Neural progenitor cell (in vitro differentiated cells): Measurements from ENCODE around the gene ABCG4. TPM values are rescaled to one million over a fixed set of nuclear protein-coding genes. Genes with fewer than 3 reads are reported as not detected.

Experiments
- DNase-seq: peaks from one replicate; pipeline ENCODE4 v3.0.0-alpha.2; 2016; ENCODE audit warnings: low spot score
- H2AFZ ChIP-seq: fragments of 200-600 bp; sonication (generic); replicated peaks from 2 replicates; pipeline ENCODE4 v1.6.1; 2016; ENCODE audit warnings: antibody characterized with exemption
- H3F3A ChIP-seq: fragments of 200-600 bp; sonication (generic); 2 replicates; pipeline ENCODE4 v1.6.1; 2016; ENCODE audit warnings: antibody characterized with exemption, low read depth
- H3K27ac ChIP-seq: fragments of 200-600 bp; sonication (generic); 2 replicates; pipeline ENCODE4 v1.5.1; 2016; ENCODE audit warnings: mild to moderate bottlenecking
- H3K27me3 ChIP-seq: fragments of 200-600 bp; sonication (generic); 2 replicates; pipeline ENCODE4 v1.6.1; 2016; ENCODE audit warnings: mild to moderate bottlenecking, moderate library complexity
- H3K36me3 ChIP-seq: fragments of 200-600 bp; sonication (generic); 2 replicates; pipeline ENCODE4 v1.5.1; 2016
- H3K4me1 ChIP-seq: fragments of 200-600 bp; sonication (generic); 2 replicates; pipeline ENCODE4 v1.6.1; 2016; ENCODE audit warnings: mixed run types
- H3K4me2 ChIP-seq: fragments of 200-600 bp; sonication (generic); 2 replicates; pipeline ENCODE4 v1.6.1; 2016
- H3K4me3 ChIP-seq: fragments of 200-600 bp; sonication (generic); 2 replicates; pipeline ENCODE4 v1.5.1; 2016
- H3K79me2 ChIP-seq: fragments of 200-600 bp; sonication (generic); 2 replicates; pipeline ENCODE4 v1.6.1; 2016; ENCODE audit warnings: low read depth
- H3K9ac ChIP-seq: fragments of 200-600 bp; sonication (generic); 2 replicates; pipeline ENCODE4 v1.6.1; 2016
- H3K9me3 ChIP-seq: fragments of 200-600 bp; sonication (generic); 2 replicates; pipeline ENCODE4 v1.5.1; 2016; ENCODE audit warnings: low read depth
- H4K20me1 ChIP-seq: fragments of 200-600 bp; sonication (generic); 2 replicates; pipeline ENCODE4 v1.6.1; 2016; ENCODE audit warnings: low read depth
- H3K27ac Mint-ChIP-seq: 3 replicates; pipeline ENCODE4 v1.8.0; 2021; ENCODE audit warnings: mixed read lengths
- H3K27me3 Mint-ChIP-seq: 2 replicates; pipeline ENCODE4 v1.8.0; 2022; ENCODE audit warnings: low read depth, mild to moderate bottlenecking, inconsistent platforms, moderate library complexity, mixed read lengths; ENCODE audit not compliant: insufficient read depth
- H3K36me3 Mint-ChIP-seq: 3 replicates; pipeline ENCODE4 v1.8.0; 2021; ENCODE audit warnings: mixed read lengths
- H3K4me1 Mint-ChIP-seq: 3 replicates; pipeline ENCODE4 v1.8.0; 2021; ENCODE audit warnings: mixed read lengths
- H3K4me3 Mint-ChIP-seq: 3 replicates; pipeline ENCODE4 v1.8.0; 2021; ENCODE audit warnings: mild to moderate bottlenecking, moderate library complexity, mixed read lengths
- H3K9me3 Mint-ChIP-seq: 3 replicates; pipeline ENCODE4 v1.8.0; 2020; ENCODE audit warnings: mixed read lengths
- EZH2 ChIP-seq: fragments of 200-600 bp; sonication (generic); IDR thresholded peaks from 2 replicates; pipeline ENCODE4 v1.6.1; 2017; ENCODE audit warnings: antibody characterized with exemption, mild to moderate bottlenecking, moderate library complexity
- EZH2phosphoT487 ChIP-seq: fragments of 200-600 bp; sonication (generic); IDR thresholded peaks from 2 replicates; pipeline ENCODE4 v1.6.1; 2017; ENCODE audit warnings: antibody characterized with exemption
- total RNA-seq: library from RNA; depleted of rRNA; stranded (reverse); fragments of >200 nt; gene quantifications from 2 replicates; pipeline ENCODE4 v1.2.3, GENCODE V29; 2015; ENCODE audit warnings: low replicate concordance
- TF ChIP-seq, protein P1 (sequence below): fragments of 200-600 bp; sonication (generic); IDR thresholded peaks from 2 replicates; pipeline ENCODE4 v1.5.1; 2017; ENCODE audit warnings: antibody characterized with exemption, mild to moderate bottlenecking

Gene ABCG4
- total RNA-seq, 1 donor from 2014 or later: 0.24 TPM

DNA sequence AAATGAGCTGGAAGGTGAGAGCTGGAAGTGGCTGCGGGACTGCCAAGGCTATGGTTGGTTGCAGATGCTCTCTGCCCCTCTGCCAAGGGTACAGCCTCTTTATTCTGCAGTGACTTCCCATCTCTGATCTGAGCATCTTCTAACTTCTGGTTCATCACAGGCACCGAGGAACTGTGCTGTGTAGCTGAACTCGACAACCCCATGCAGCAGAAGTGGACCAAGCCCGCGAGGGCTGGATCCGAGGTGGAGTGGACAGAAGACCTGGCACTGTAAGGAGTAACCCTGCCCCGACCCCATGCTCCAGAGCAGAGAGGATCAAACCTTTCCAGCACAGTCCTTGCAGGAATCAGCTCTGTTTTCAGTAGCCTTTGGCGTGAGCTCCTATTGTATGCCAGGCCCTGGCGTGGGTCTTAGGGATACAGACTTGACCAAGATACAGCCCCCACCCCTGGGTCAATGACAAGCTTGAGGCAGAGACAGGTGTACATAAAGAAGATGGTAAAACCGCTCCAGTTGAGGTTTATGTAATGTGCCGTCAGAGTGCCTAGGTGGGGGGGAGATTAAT is 37.4 kb upstream of the ABCG4 start:
- Mint-ChIP-seq H3K27ac (no peak overlapping the region), H3K36me3 (peaks cover 8% of the 10 kb centered on the region), H3K4me1 (peaks cover 17% of the 10 kb centered on the region), H3K9me3 (no peaks in the 10 kb centered on the region), H3K27me3 (no peaks in the 10 kb centered on the region), H3K4me3 (no peak overlapping the region)
- Histone ChIP-seq H3K79me2 (peaks cover 4% of the 10 kb centered on the region), H3K4me2 (no peak overlapping the region), H3K4me3 (no peak overlapping the region), H3K27ac (no peak overlapping the region), H3K4me1 (peaks cover 9% of the 10 kb centered on the region), H4K20me1 (peaks cover 4% of the 10 kb centered on the region), H2AFZ (no peak overlapping the region), H3K27me3 (peaks cover 15% of the 10 kb centered on the region), H3K36me3 (no peaks in the 10 kb centered on the region), H3F3A (peaks cover 20% of the 10 kb centered on the region), H3K9me3 (no peaks in the 10 kb centered on the region), H3K9ac (no peak overlapping the region)
- no peak for TF ChIP-seq EZH2
- no peak for TF ChIP-seq EZH2phosphoT487
- DNase-seq: no peak

DNA sequence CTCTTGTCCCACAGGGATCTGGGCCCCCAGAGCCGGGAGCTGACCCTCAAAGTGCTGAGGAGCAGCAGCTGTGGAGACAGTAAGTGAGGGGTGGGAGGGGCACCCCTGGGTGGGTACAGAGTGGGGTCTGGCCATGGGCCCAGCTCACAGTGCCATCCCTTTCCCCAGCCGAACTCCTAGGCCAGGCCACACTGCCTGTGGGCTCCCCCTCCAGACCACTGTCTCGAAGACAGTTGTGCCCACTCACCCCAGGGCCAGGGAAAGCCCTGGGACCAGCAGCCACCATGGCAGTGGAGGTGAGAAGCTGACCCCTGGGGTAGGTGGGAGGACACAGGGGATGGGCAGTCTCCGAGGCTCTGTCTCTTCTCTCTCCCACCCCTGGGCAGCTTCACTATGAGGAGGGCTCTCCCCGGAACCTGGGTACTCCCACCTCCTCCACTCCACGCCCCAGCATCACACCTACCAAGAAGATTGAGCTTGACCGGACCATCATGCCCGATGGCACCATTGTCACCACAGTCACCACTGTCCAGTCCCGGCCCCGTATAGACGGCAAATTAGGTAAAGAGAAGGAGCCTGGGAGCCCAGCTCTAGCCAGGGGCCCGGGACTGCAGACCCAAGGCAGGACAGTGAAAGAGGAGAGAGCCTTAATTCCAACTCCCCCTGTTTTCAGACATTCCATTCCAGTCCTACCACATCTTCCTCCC is 36.4 kb upstream of the ABCG4 start:
- Histone ChIP-seq H3K4me2 (no peak overlapping the region), H3K9ac (no peak overlapping the region), H3K27me3 (peaks cover 14% of the 10 kb centered on the region), H3K27ac (no peak overlapping the region), H3K9me3 (no peaks in the 10 kb centered on the region), H3K4me3 (no peak overlapping the region), H3K79me2 (peaks cover 4% of the 10 kb centered on the region), H4K20me1 (peaks cover 4% of the 10 kb centered on the region), H3K4me1 (peaks cover 9% of the 10 kb centered on the region), H3K36me3 (no peaks in the 10 kb centered on the region), H2AFZ (no peak overlapping the region), H3F3A (peaks cover 15% of the 10 kb centered on the region)
- Mint-ChIP-seq H3K27me3 (no peaks in the 10 kb centered on the region), H3K4me3 (no peak overlapping the region), H3K27ac (no peak overlapping the region), H3K4me1 (peaks cover 12% of the 10 kb centered on the region), H3K9me3 (no peaks in the 10 kb centered on the region), H3K36me3 (peaks cover 8% of the 10 kb centered on the region)
- TF ChIP-seq, protein P1, sequence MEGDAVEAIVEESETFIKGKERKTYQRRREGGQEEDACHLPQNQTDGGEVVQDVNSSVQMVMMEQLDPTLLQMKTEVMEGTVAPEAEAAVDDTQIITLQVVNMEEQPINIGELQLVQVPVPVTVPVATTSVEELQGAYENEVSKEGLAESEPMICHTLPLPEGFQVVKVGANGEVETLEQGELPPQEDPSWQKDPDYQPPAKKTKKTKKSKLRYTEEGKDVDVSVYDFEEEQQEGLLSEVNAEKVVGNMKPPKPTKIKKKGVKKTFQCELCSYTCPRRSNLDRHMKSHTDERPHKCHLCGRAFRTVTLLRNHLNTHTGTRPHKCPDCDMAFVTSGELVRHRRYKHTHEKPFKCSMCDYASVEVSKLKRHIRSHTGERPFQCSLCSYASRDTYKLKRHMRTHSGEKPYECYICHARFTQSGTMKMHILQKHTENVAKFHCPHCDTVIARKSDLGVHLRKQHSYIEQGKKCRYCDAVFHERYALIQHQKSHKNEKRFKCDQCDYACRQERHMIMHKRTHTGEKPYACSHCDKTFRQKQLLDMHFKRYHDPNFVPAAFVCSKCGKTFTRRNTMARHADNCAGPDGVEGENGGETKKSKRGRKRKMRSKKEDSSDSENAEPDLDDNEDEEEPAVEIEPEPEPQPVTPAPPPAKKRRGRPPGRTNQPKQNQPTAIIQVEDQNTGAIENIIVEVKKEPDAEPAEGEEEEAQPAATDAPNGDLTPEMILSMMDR: no peak
- TF ChIP-seq EZH2 (no peak), EZH2phosphoT487 (no peak)
- DNase-seq: no peak

DNA sequence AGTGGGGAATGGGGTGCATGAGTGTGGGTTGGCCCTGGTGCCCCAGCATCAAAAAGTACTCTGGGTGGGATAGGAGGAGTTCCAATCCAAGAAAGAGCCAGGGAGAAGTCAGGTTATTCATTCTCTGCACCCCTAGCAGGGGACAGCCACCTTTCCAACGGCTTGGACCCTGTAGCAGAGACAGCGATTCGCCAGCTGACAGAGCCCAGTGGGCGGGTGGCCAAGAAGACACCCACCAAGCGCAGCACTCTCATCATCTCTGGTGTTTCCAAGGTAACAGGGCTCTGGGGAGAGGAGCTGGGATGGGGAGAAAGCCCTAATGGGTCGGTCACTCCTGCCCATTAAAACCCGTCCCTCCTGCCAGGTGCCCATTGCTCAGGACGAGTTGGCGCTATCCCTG is 35.1 kb upstream of the ABCG4 start:
- no peak overlapping the region for H2AFZ ChIP-seq
- H3K4me2 ChIP-seq: no peak overlapping the region
- H3K79me2 ChIP-seq: no peaks in the 10 kb centered on the region
- TF ChIP-seq, protein P1: no peak
- TF ChIP-seq EZH2 (no peak), EZH2phosphoT487 (no peak)
- no peak for DNase-seq
- peaks cover 8% of the 10 kb centered on the region for H3F3A ChIP-seq
- no peak overlapping the region for H3K27ac ChIP-seq
- no peaks in the 10 kb centered on the region for H3K4me1 ChIP-seq
- Mint-ChIP-seq H3K36me3 (peaks cover 8% of the 10 kb centered on the region), H3K27me3 (no peaks in the 10 kb centered on the region), H3K4me3 (no peak overlapping the region), H3K9me3 (no peaks in the 10 kb centered on the region), H3K4me1 (peaks cover 3% of the 10 kb centered on the region), H3K27ac (no peak overlapping the region)
- H3K27me3 ChIP-seq: peaks cover 1% of the 10 kb centered on the region
- no peaks in the 10 kb centered on the region for H3K36me3 ChIP-seq
- no peaks in the 10 kb centered on the region for H3K9me3 ChIP-seq
- H4K20me1 ChIP-seq: no peaks in the 10 kb centered on the region
- no peak overlapping the region for H3K4me3 ChIP-seq
- H3K9ac ChIP-seq: no peak overlapping the region

DNA sequence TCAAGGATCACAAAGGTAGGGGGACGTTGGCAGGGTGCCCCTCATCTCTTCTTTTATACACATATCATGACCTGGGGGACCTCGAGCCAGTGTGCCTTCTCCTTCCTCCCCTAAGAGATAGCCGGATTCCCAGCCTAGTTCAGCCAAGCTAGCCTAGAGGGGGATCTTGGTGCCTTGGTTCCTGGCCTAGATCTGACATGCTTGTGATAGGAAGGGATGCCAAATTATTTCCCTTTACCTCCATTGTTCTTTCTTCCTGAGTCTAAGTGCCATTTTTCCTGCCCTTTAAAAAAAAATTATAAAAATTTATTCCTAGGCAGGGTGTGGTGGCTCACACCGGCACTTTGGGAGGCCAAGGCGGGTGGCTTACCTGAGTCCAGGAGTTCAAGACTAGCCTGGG is 34.5 kb upstream of the ABCG4 start:
- H3K9ac ChIP-seq: no peak overlapping the region
- no peaks in the 10 kb centered on the region for H3K79me2 ChIP-seq
- H3K4me3 ChIP-seq: no peak overlapping the region
- H3K27me3 ChIP-seq: no peaks in the 10 kb centered on the region
- Mint-ChIP-seq H3K4me1 (no peaks in the 10 kb centered on the region), H3K27ac (no peak overlapping the region), H3K9me3 (no peaks in the 10 kb centered on the region), H3K36me3 (peaks cover 8% of the 10 kb centered on the region), H3K27me3 (no peaks in the 10 kb centered on the region), H3K4me3 (no peak overlapping the region)
- no peaks in the 10 kb centered on the region for H4K20me1 ChIP-seq
- no peaks in the 10 kb centered on the region for H3K9me3 ChIP-seq
- H3K36me3 ChIP-seq: no peaks in the 10 kb centered on the region
- no peak for DNase-seq
- no peak for TF ChIP-seq EZH2phosphoT487
- TF ChIP-seq EZH2: no peak
- TF ChIP-seq, protein P1: no peak
- H3K27ac ChIP-seq: no peak overlapping the region
- no peaks in the 10 kb centered on the region for H3K4me1 ChIP-seq
- no peak overlapping the region for H3K4me2 ChIP-seq
- H3F3A ChIP-seq: peaks cover 10% of the 10 kb centered on the region
- no peak overlapping the region for H2AFZ ChIP-seq
